ENCODE data around the gene ZNF512B. TPM values are rescaled to one million over a fixed set of nuclear protein-coding genes. Genes with fewer than 3 reads are reported as not detected.

ZNF512B gene
- total and polyA plus RNA-seq, 2 donors (not counting 1 experiment from before 2014, with no cell fraction given) = 8.8 to 10.5 TPM

- Histone ChIP-seq H3K4me1 (ENCODE audit: control insufficient read depth in 2 of 2, insufficient read depth in 2 of 2, low read length in 2 of 2) (peaks cover 30 to 46% of the 10 kb centered on the region in 2 donors), H3K4me2 (replicated peaks; ENCODE audit: low read depth, low read length, poor library complexity, severe bottlenecking) (peak overlapping the region; percentile 93), H3K79me2 (ENCODE audit: control insufficient read depth, insufficient read depth, low read length) (peaks cover 39% of the 10 kb centered on the region), H3K9me3 (ENCODE audit: control extremely low read depth in 1 of 3, control insufficient read depth in 2 of 3, insufficient read depth in 1 of 3, low read length in 2 of 3) (no peaks in the 10 kb centered on the region), H3K36me3 (replicated peaks in 1 of 2; ENCODE audit: control extremely low read depth in 1 of 2, control insufficient read depth in 1 of 2, extremely low read depth in 1 of 2, insufficient read depth in 2 of 2, low read length in 1 of 2) (peaks cover 0 to 26% of the 10 kb centered on the region in 2 experiments), H4K20me1 (ENCODE audit: control insufficient read depth, insufficient read depth, low read length, poor library complexity, severe bottlenecking) (peaks cover 44% of the 10 kb centered on the region), H3K9ac (ENCODE audit: low read length) (peak overlapping the region; percentile 71), H3K27ac (ENCODE audit: low read length in 2 of 2) (peak overlapping the region; percentile 69 to 87), H3K27me3 (replicated peaks in 1 of 4; ENCODE audit: control extremely low read depth in 1 of 4, control insufficient read depth in 3 of 4, insufficient read depth in 4 of 4, low read length in 3 of 4) (no peaks in the 10 kb centered on the region), H2AFZ (ENCODE audit: insufficient read depth, low read depth, low read length, poor library complexity, severe bottlenecking) (peak overlapping the region; percentile 71), H3K4me3 (ENCODE audit: control extremely low read depth in 1 of 5, extremely low read depth in 1 of 5, insufficient read depth in 1 of 5, low read depth in 2 of 5, low read length in 4 of 5) (peak overlapping the region in 4 of 5 experiments; percentile 18 to 85 (median 71))
- ATAC-seq (ENCODE audit: low read depth) (peak; percentile 3), DNase-seq (no peak)
- 51% methylated on average over 9 of the region's 15 CpGs for WGBS (ENCODE audit: insufficient coverage)
- TF ChIP-seq, protein P1, sequence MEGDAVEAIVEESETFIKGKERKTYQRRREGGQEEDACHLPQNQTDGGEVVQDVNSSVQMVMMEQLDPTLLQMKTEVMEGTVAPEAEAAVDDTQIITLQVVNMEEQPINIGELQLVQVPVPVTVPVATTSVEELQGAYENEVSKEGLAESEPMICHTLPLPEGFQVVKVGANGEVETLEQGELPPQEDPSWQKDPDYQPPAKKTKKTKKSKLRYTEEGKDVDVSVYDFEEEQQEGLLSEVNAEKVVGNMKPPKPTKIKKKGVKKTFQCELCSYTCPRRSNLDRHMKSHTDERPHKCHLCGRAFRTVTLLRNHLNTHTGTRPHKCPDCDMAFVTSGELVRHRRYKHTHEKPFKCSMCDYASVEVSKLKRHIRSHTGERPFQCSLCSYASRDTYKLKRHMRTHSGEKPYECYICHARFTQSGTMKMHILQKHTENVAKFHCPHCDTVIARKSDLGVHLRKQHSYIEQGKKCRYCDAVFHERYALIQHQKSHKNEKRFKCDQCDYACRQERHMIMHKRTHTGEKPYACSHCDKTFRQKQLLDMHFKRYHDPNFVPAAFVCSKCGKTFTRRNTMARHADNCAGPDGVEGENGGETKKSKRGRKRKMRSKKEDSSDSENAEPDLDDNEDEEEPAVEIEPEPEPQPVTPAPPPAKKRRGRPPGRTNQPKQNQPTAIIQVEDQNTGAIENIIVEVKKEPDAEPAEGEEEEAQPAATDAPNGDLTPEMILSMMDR (IDR thresholded peaks at IDR 0.05) = no peak
- no peak for TF ChIP-seq EZH2 (IDR thresholded peaks at IDR 0.05; ENCODE audit: borderline replicate concordance, insufficient read depth, low read depth, low read length, poor library complexity, severe bottlenecking)
- no peaks in the 10 kb centered on the region for H3K9me3 Mint-ChIP-seq (ENCODE audit: insufficient read depth)
- ChIA-PET POLR2A (interaction anchor here (0.6 to 2.3 kb wide), 17 partner anchors 9 to 459 kb away, joined by 3 to 12 read pairs (median 4); partner anchors contain the start of genes DNAJC5, OPRL1, PPDPF and RGS19), CTCF (interaction anchor here (0.6 to 2.3 kb wide), 18 partner anchors 9 to 484 kb away, joined by 3 to 25 read pairs (median 5); partner anchors contain the start of genes LKAAEAR1, OPRL1, PTK6 and RGS19)
- intact Hi-C loops (cut with micrococcal nuclease) = loop anchor here (1.0 to 5.0 kb wide), 5 partner anchors 58 to 140 kb away; partner anchors contain the start of genes DNAJC5, LKAAEAR1, OPRL1 and TCEA2
- peak overlapping the region; percentile 94 for H3K27ac Mint-ChIP-seq
- H3K27me3 Mint-ChIP-seq = no peaks in the 10 kb centered on the region
- peaks cover 53% of the 10 kb centered on the region for H3K4me1 Mint-ChIP-seq
- H3K4me3 Mint-ChIP-seq = peak overlapping the region; percentile 90
Observed at GRCh38 chr20:63980317-63980805, 10.6 kb upstream of the ZNF512B start.

All from B cell (primary cell).